KMS-11 (cell line): ENCODE measurements around the gene KIZ.

Source experiments
- H2AFZ ChIP-seq: fragments of 200-600 bp; sonication (generic); 2 replicates; pipeline ENCODE4 v1.6.1; 2016; ENCODE audit warnings: antibody characterized with exemption, mixed run types, low read depth
- H3K27ac ChIP-seq: fragments of 200-600 bp; sonication (generic); 2 replicates; pipeline ENCODE4 v1.6.1; 2016; ENCODE audit warnings: mild to moderate bottlenecking, mixed run types
- H3K27me3 ChIP-seq: fragments of 200-600 bp; sonication (generic); 2 replicates; pipeline ENCODE4 v1.6.1; 2017; ENCODE audit warnings: mild to moderate bottlenecking, low read depth, mixed run types, moderate library complexity; ENCODE audit not compliant: insufficient read depth
- H3K36me3 ChIP-seq: fragments of 200-600 bp; sonication (generic); 2 replicates; pipeline ENCODE4 v1.6.1; 2017; ENCODE audit warnings: mild to moderate bottlenecking, mixed run types; ENCODE audit not compliant: insufficient read depth
- H3K4me1 ChIP-seq: fragments of 200-600 bp; sonication (generic); 2 replicates; pipeline ENCODE4 v1.6.1; 2016; ENCODE audit warnings: mild to moderate bottlenecking, low read depth, mixed run types; ENCODE audit not compliant: poor library complexity, severe bottlenecking
- H3K4me2 ChIP-seq: fragments of 200-600 bp; sonication (generic); 2 replicates; pipeline ENCODE4 v1.7.0; 2016; ENCODE audit warnings: mild to moderate bottlenecking, mixed run types
- H3K4me3 ChIP-seq: fragments of 200-600 bp; sonication (generic); IDR thresholded peaks from 2 replicates; pipeline ENCODE4 v1.6.1; 2017; ENCODE audit warnings: low read depth, low read length, mixed read lengths; ENCODE audit not compliant: insufficient read depth
- H3K79me2 ChIP-seq: fragments of 200-600 bp; sonication (generic); 2 replicates; pipeline ENCODE4 v1.6.1; 2016; ENCODE audit warnings: low read depth, mixed run types; ENCODE audit not compliant: insufficient read depth
- H3K9ac ChIP-seq: fragments of 200-600 bp; sonication (generic); 2 replicates; pipeline ENCODE4 v1.6.1; 2016; ENCODE audit warnings: mild to moderate bottlenecking, mixed run types
- H4K20me1 ChIP-seq: fragments of 200-600 bp; sonication (generic); 2 replicates; pipeline ENCODE4 v1.6.1; 2016; ENCODE audit warnings: mild to moderate bottlenecking, mixed run types; ENCODE audit not compliant: insufficient read depth
- TF ChIP-seq, protein P1 (sequence below): fragments of 200-600 bp; sonication (generic); conservative IDR thresholded peaks from 2 replicates; pipeline ENCODE4 v1.6.1; 2017; ENCODE audit warnings: low read depth, mild to moderate bottlenecking, antibody characterized with exemption, low read length, moderate library complexity, mixed read lengths

The KIZ gene

DNA sequence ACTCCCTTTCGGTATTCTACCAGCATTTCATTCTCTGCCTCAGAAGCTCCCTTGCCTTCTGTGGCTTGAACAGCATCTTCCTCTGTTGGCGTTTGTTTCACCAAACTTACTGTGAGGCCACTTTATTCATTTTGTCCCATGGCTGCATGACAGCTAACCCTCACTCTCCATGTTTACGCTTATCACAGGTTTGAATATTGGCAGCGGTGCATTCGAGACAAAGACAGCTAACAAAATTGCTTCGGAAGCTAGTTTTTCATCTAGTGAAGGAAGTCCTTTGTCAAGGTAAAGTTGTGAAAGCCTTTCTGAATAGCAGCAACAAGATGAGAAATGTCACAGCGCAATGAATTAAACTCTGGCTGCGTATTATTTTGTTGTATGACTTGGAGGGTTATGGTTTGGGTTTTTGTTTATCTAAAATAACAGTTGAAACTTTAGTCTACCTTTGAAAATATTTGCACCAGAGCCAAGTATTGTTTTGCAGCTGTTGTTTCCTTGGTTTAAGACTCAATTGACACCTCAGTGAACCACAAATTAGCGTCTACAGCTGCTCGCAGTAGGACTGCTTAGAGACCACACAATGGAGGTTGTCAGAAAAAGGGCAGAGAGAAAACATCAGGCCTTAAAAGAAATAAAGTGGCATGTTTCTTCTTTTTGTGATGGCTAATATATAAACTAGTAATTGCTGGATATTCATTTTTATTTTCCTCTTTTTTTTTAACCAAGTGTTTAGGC, 106.8 kb downstream of the KIZ start:
- no peak overlapping the region for H3K27ac ChIP-seq
- no peaks in the 10 kb centered on the region for H4K20me1 ChIP-seq
- H3K9ac ChIP-seq, result no peak overlapping the region
- TF ChIP-seq, protein P1, sequence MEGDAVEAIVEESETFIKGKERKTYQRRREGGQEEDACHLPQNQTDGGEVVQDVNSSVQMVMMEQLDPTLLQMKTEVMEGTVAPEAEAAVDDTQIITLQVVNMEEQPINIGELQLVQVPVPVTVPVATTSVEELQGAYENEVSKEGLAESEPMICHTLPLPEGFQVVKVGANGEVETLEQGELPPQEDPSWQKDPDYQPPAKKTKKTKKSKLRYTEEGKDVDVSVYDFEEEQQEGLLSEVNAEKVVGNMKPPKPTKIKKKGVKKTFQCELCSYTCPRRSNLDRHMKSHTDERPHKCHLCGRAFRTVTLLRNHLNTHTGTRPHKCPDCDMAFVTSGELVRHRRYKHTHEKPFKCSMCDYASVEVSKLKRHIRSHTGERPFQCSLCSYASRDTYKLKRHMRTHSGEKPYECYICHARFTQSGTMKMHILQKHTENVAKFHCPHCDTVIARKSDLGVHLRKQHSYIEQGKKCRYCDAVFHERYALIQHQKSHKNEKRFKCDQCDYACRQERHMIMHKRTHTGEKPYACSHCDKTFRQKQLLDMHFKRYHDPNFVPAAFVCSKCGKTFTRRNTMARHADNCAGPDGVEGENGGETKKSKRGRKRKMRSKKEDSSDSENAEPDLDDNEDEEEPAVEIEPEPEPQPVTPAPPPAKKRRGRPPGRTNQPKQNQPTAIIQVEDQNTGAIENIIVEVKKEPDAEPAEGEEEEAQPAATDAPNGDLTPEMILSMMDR, result no peak
- peaks cover 3% of the 10 kb centered on the region for H3K4me1 ChIP-seq
- no peaks in the 10 kb centered on the region for H3K27me3 ChIP-seq
- no peaks in the 10 kb centered on the region for H3K79me2 ChIP-seq
- H3K4me3 ChIP-seq, result no peak overlapping the region
- no peak overlapping the region for H3K4me2 ChIP-seq
- no peak overlapping the region for H2AFZ ChIP-seq
- no peaks in the 10 kb centered on the region for H3K36me3 ChIP-seq

DNA sequence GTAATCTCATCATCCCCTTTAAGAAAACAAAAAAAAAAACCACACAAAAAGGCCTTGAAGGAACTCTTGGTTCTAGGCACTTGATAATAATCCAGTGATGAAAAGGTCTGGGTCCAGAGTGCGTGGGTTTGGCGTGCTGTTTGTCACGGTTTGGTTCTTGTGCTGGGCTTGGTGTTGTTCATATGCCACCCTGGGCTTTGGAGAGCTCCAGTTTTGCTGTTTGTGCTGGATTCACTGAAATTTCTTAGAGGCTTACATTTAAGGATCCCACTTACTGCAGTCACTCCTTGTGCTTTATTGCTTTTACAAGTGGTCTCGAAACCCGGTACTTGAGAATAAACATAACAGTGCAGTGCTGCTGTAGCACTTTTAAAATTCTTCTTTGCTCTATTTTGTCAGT, 108.4 kb downstream of the KIZ start:
- Histone ChIP-seq H3K4me1 (peaks cover 3% of the 10 kb centered on the region), H2AFZ (no peak overlapping the region), H4K20me1 (no peaks in the 10 kb centered on the region), H3K4me2 (no peak overlapping the region), H3K4me3 (no peak overlapping the region), H3K27ac (no peak overlapping the region), H3K79me2 (no peaks in the 10 kb centered on the region), H3K36me3 (no peaks in the 10 kb centered on the region), H3K9ac (no peak overlapping the region), H3K27me3 (no peaks in the 10 kb centered on the region)
- TF ChIP-seq, protein P1, result no peak

DNA sequence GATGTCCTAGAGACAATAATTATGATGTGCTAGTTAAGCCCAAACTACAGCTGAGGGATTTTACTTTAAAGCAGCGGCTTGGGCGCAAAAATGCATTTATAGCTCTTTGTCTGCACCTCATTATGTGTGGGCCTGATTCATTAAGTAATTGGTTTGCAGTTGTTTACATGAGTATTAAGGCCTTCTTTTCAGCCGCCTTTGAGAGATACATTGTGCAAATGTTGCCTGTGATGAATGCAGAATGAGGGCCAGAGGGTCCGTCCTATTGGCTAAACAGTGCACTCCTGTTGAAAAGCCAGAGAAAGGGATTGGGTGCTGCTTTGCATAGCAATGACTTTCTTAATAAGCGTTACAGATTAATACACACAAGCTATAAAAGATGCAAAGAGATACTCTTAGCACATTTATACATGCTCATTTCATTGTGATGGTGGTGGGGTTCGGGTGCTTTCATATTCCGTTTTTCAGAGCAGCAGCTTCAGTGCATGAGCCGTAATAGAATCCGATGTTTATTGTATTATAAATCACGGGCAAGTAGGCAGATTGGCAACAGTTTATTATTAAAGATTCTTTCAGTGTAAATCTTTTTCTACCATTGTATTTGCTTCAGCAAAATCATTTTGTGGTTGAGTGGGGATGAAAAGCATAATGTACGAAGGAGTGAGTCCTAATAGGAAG, 109.1 kb downstream of the KIZ start:
- Histone ChIP-seq H3K9ac (no peak overlapping the region), H3K36me3 (no peaks in the 10 kb centered on the region), H2AFZ (no peak overlapping the region), H3K27ac (no peak overlapping the region), H3K27me3 (no peaks in the 10 kb centered on the region), H3K4me2 (no peak overlapping the region), H3K4me3 (no peak overlapping the region), H4K20me1 (no peaks in the 10 kb centered on the region), H3K79me2 (no peaks in the 10 kb centered on the region), H3K4me1 (peaks cover 3% of the 10 kb centered on the region)
- TF ChIP-seq, protein P1, result no peak

DNA sequence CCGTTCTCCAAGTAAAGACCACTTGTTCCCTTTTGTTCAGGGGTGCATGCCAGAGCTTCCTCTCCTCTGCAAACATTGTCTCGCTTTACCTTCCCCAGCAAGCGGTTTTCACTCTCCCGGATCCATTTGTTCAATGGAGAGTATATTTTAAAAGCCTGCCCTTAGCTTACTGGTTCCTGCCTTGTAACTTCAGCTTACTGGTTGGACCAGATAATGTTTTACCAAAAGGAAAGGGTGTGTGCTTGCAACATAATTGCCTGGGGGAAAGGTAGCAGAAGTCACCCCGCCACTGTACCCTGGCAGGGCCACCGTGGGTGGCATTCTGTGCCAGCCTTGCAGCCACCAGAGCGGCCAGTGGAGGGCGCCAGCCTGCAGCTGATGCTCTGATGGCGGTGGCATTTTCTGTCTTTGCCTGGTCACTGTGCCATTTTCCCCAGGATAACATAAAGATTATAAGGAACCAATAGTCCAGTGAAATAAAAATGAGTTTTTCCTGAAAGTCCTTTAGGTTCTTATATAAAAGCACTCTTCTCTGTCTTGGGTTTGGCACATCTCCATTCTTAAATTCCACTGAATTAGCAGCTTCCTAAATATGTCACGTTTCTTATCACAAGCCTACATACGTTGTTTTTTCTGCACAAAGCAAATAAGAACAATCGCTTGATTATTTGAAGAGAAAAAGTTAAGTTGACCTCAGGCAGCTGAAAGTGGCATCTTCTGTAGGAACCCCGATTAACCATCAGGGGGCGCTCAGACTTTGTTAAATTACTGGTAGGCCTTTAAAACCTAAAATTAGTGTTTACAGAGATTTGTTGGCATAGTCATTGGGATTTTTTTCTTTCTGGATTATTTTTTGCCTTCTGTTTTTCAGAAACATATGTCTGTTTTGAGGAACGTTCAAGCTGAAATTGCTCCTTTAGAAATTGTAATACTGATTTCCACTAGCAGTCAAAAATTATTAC, 109.9 kb downstream of the KIZ start:
- Histone ChIP-seq H3K27ac (no peak overlapping the region), H4K20me1 (no peaks in the 10 kb centered on the region), H3K27me3 (no peaks in the 10 kb centered on the region), H3K4me2 (peak overlapping the region; percentile 51; the same call in 1 of the 2 replicates), H3K36me3 (no peaks in the 10 kb centered on the region), H3K9ac (no peak overlapping the region), H3K4me3 (no peak overlapping the region), H3K79me2 (no peaks in the 10 kb centered on the region), H2AFZ (no peak overlapping the region), H3K4me1 (peaks cover 3% of the 10 kb centered on the region)
- TF ChIP-seq, protein P1, result peak; percentile 83
